HG03095 (cell line): ENCODE results near the gene AKNAD1.
"Not testable (repeated sequence)": the region's sequence is repeated elsewhere in the genome, so short reads cannot be mapped to it uniquely, and the experiment has no call there.

ENCODE experiments used
- ATAC-seq: cut with Tn5 transposase; IDR thresholded peaks from one replicate; pipeline ENCODE4 v1.9.1; 2021; ENCODE audit warnings: moderate library complexity; ENCODE audit not compliant: unreplicated experiment

The AKNAD1 gene

DNA sequence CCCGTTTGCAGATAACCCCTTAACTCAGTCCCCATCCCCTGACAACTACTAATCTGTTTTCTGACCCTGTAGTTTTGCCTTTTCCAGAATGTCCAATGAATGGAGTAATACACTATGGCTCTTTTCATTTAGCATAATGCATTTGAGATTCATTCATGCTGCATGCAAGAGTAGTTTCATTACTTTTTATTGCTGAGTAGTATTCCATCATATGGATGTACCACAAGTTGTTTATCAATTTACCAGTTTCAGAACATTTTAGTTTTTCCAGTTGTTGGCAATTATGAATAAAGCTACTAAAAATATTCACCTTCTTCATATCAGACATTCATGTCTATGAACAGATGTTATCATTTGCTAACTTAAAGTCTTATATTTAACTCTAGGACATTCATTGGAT is 65.1 kb downstream of the AKNAD1 start:
- no peak for ATAC-seq

DNA sequence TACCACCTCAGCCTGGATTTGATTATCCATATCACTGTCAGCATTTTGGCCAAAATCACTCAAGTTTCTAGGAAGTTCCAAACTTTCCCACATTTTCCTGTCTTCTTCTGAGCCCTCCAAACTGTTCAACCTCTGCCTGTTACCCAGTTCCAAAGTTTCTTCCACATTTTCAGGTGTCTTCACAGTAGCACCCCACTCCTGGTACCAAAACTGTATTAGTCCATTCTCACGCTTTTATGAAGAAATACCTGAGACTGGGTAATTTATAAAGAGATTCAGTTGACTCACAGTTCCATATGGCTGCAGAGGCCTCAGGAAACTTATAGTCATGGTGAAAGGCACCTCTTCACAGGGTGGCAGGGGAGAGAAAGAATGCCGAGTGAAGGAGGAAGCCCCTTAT is 71.0 kb downstream of the AKNAD1 start:
- ATAC-seq: no peak

GRCh38 chr1:108785264-108785663 is 71.6 kb downstream of the AKNAD1 start:
- ATAC-seq: no peak

- ATAC-seq: not testable (repeated sequence)
These were observed 75.3 kb downstream of the AKNAD1 start for GRCh38 chr1:108781575-108781944.

DNA sequence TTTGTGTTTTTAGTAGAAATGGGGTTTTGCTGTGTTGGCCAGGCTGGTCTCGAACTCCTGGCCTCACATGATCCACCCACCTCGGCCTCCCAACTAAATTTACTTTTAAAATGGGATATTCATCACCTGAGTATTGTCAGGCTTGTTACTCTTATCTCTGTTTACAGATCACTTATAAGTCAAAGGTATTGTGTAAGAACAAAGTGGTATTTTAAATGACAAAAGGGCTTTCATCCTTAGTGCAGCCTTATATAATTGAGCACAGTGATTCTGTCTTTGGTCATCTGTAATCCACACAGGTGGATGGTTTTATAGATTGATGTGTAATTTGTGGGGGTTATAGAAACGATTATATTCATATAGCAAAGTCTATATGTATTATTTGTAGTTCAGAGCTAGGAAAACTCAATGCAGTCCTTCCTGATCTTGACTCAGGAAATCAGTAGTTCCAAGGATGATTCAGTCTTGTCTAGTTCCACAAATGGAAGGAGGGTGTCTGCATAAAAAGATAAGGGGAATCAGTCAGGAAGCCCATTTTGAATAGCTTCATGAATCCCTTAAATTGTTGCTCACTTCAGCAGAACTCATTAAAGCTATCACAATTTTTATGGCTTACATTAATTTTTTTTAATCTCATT is 75.8 kb downstream of the AKNAD1 start:
- no peak for ATAC-seq

DNA sequence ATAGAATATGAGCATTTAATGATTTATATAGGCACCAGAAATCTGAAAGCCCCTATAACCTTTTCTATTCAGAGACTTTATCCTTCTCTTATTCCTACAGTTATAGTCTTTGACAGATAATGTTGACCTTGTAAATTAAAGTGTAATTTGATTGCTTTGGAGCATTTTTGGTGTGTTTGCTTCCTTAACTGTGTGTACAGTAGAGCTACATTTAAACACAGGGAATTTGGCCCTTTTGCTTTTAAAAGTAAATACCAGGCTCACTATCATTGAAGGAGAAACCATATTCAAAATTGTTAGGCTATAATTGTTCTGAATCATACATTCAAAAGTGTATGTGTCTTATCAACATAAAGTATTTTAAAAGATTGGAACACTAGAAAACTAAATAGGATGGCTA is 77.4 kb downstream of the AKNAD1 start:
- ATAC-seq: no peak

- ATAC-seq: no peak
These were observed 79.1 kb downstream of the AKNAD1 start for GRCh38 chr1:108777839-108778238.

DNA sequence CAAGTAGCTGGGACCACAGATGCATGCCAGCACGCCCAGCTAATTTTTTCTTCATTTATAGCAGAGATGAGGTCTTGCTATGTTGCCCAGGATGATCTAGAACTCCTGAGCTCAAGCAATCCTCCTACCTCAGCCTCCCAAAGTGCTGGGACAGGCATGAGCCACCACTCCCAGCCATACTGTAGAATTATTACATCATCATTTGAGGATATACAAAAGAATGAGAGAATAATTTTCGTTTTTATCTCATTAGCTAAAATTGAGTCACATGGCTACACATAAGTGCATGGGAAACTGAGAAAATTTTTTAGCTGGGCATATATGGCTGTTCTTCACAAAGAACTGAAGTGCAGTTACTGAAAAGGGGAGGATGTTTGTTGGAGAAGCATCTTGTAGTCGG is 89.2 kb downstream of the AKNAD1 start:
- ATAC-seq: no peak

DNA sequence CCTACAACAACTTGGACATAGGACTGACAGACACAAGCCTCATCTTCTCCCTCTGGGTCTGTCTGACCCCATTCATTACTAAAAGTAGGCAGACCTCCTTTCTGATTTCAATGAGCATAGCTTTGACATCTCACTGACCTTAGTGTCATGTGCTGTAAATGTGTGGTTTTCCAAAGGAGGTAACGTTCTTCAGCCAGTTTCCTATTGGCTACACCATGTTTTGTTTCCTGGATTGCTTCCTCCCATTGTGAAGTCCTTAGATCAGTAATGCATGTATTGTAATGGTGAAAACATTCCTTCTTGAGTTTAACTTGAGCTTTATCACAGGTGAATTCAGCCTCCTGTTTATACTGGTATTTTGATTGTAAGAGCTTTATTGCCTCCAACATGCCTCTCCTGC is 89.8 kb downstream of the AKNAD1 start:
- ATAC-seq: no peak
